ENCODE measurements around the gene MFGE8. TPM values are rescaled to one million over a fixed set of nuclear protein-coding genes. Genes with fewer than 3 reads are reported as not detected.

Gene MFGE8
- total RNA-seq, 1 experiment from 2014 or later: 409 TPM

- no TSS peak for BruUV-seq (replicated peaks)
- TF ChIP-seq CTCF (IDR thresholded peaks at IDR 0.05; ENCODE audit: insufficient read depth in 1 of 2, low read depth in 1 of 2, low read length in 1 of 2, severe bottlenecking in 1 of 2, unreplicated experiment in 1 of 2): no peak
- no peaks in the 10 kb centered on the region for H3K27me3 Mint-ChIP-seq (ENCODE audit: insufficient read depth, unreplicated experiment)
- intact Hi-C loops (cut with micrococcal nuclease; ENCODE audit: unreplicated experiment): loop anchor here (10.0 kb wide), 1 partner anchor 298 kb away; no protein-coding TSS in a partner anchor
- H3K4me3 Mint-ChIP-seq (ENCODE audit: unreplicated experiment): no peak overlapping the region
- no peaks in the 10 kb centered on the region for H3K9me3 ChIP-seq
- H3K4me1 ChIP-seq: no peaks in the 10 kb centered on the region
- H3K4me1 Mint-ChIP-seq (ENCODE audit: low read depth, unreplicated experiment): no peaks in the 10 kb centered on the region
- no peak for DNase-seq
- peaks cover 6% of the 10 kb centered on the region for H3K36me3 Mint-ChIP-seq (ENCODE audit: insufficient read depth, unreplicated experiment)
- no peaks in the 10 kb centered on the region for H3K36me3 ChIP-seq (ENCODE audit: control insufficient read depth, insufficient read depth, low read length)
- H3K9me3 Mint-ChIP-seq (ENCODE audit: unreplicated experiment): no peaks in the 10 kb centered on the region
- no peak overlapping the region for H3K27ac Mint-ChIP-seq (ENCODE audit: unreplicated experiment)
- H3K4me3 ChIP-seq (ENCODE audit: low read depth, low read length): no peak overlapping the region
- ChIA-PET CTCF (interaction anchor here (0.7 kb wide), 1 partner anchor 29 kb away, joined by 6 read pairs; no protein-coding TSS in a partner anchor), POLR2A (no interaction called here)
- H3K27me3 ChIP-seq (replicated peaks; ENCODE audit: control insufficient read depth, insufficient read depth, low read length): no peaks in the 10 kb centered on the region
These were observed 36.6 kb downstream of the MFGE8 start for GRCh38 chr15:88876573-88876972.

GRCh38 chr15:88874684-88875083 lies 38.5 kb downstream of the MFGE8 start:
- H3K9me3 Mint-ChIP-seq (ENCODE audit: unreplicated experiment): no peaks in the 10 kb centered on the region
- no peaks in the 10 kb centered on the region for H3K27me3 Mint-ChIP-seq (ENCODE audit: insufficient read depth, unreplicated experiment)
- POLR2A ChIA-PET: no interaction called here
- BruUV-seq (replicated peaks): no TSS peak
- no peak for DNase-seq
- Histone ChIP-seq H3K9me3 (no peaks in the 10 kb centered on the region), H3K27me3 (replicated peaks; ENCODE audit: control insufficient read depth, insufficient read depth, low read length) (no peaks in the 10 kb centered on the region), H3K4me1 (no peaks in the 10 kb centered on the region), H3K36me3 (ENCODE audit: control insufficient read depth, insufficient read depth, low read length) (no peaks in the 10 kb centered on the region), H3K4me3 (ENCODE audit: low read depth, low read length) (no peak overlapping the region)
- H3K4me3 Mint-ChIP-seq (ENCODE audit: unreplicated experiment): no peak overlapping the region
- no peak overlapping the region for H3K27ac Mint-ChIP-seq (ENCODE audit: unreplicated experiment)
- intact Hi-C loops (cut with micrococcal nuclease; ENCODE audit: unreplicated experiment): loop anchor here (10.0 kb wide), 1 partner anchor 300 kb away; no protein-coding TSS in a partner anchor
- TF ChIP-seq CTCF (IDR thresholded peaks at IDR 0.05; ENCODE audit: insufficient read depth in 1 of 2, low read depth in 1 of 2, low read length in 1 of 2, severe bottlenecking in 1 of 2, unreplicated experiment in 1 of 2): no peak
- no peaks in the 10 kb centered on the region for H3K36me3 Mint-ChIP-seq (ENCODE audit: insufficient read depth, unreplicated experiment)
- CTCF ChIA-PET: no interaction called here
- H3K4me1 Mint-ChIP-seq (ENCODE audit: low read depth, unreplicated experiment): no peaks in the 10 kb centered on the region

- Histone ChIP-seq H3K4me3 (ENCODE audit: low read depth, low read length) (no peak overlapping the region), H3K36me3 (ENCODE audit: control insufficient read depth, insufficient read depth, low read length) (no peaks in the 10 kb centered on the region), H3K27me3 (replicated peaks; ENCODE audit: control insufficient read depth, insufficient read depth, low read length) (no peaks in the 10 kb centered on the region), H3K4me1 (no peaks in the 10 kb centered on the region), H3K9me3 (no peaks in the 10 kb centered on the region)
- intact Hi-C loops (cut with micrococcal nuclease; ENCODE audit: unreplicated experiment): loop anchor here (10.0 kb wide), 1 partner anchor 301 kb away; no protein-coding TSS in a partner anchor
- Mint-ChIP-seq H3K27me3 (ENCODE audit: insufficient read depth, unreplicated experiment) (no peaks in the 10 kb centered on the region), H3K36me3 (ENCODE audit: insufficient read depth, unreplicated experiment) (no peaks in the 10 kb centered on the region), H3K4me1 (ENCODE audit: low read depth, unreplicated experiment) (no peaks in the 10 kb centered on the region), H3K4me3 (ENCODE audit: unreplicated experiment) (no peak overlapping the region), H3K27ac (ENCODE audit: unreplicated experiment) (no peak overlapping the region), H3K9me3 (ENCODE audit: unreplicated experiment) (no peaks in the 10 kb centered on the region)
- DNase-seq: no peak
- ChIA-PET POLR2A (no interaction called here), CTCF (no interaction called here)
- BruUV-seq (replicated peaks): no TSS peak
- TF ChIP-seq CTCF (IDR thresholded peaks at IDR 0.05; ENCODE audit: insufficient read depth in 1 of 2, low read depth in 1 of 2, low read length in 1 of 2, severe bottlenecking in 1 of 2, unreplicated experiment in 1 of 2): no peak
These were observed 38.9 kb downstream of the MFGE8 start for GRCh38 chr15:88874275-88874674.
